Sigmoid colon (tissue), 4 donors: Measurements from ENCODE around the gene MTPN.

Experiments used
- CTCF ChIP-seq, 4 experiments: fragments of 450-650 bp in 3 of 4; fragments of 200-600 bp in 1 of 4; IDR thresholded peaks; one replicate each; pipeline ENCODE4 v1.5.1; 2016 to 2019; ENCODE audit warnings: antibody characterized with exemption in 4 of 4, mild to moderate bottlenecking in 3 of 4, moderate library complexity in 2 of 4
- EP300 ChIP-seq, 4 donors: sonication (generic); formaldehyde crosslinking; IDR thresholded peaks; one replicate each; pipeline ENCODE4 v1.6.1; 2017; ENCODE audit warnings: antibody characterized with exemption in 4 of 4
- POLR2A ChIP-seq, 2 donors: fragments of 450-650 bp; IDR thresholded peaks; one replicate each; pipeline ENCODE4 v1.6.1; 2016; ENCODE audit warnings: antibody characterized with exemption in 2 of 2, mild to moderate bottlenecking in 2 of 2, moderate library complexity in 2 of 2

GRCh38 chr7:135957627-135958026, 19.5 kb downstream of the MTPN start:
- TF ChIP-seq CTCF (IDR thresholded peaks at IDR 0.05) (no peak), POLR2A (IDR thresholded peaks at IDR 0.05) (no peak), EP300 (IDR thresholded peaks at IDR 0.05) (no peak)
